Uterus (tissue), 2 donors: Measurements from ENCODE around the gene TMEM201.

Experiments
- POLR2A ChIP-seq, 2 donors: fragments of 450-650 bp; IDR thresholded peaks; one replicate each; pipeline ENCODE4 v1.6.1; 2016; ENCODE audit warnings: antibody characterized with exemption in 2 of 2, mild to moderate bottlenecking in 1 of 2, moderate library complexity in 1 of 2
- TF ChIP-seq, protein P1 (sequence below), 4 experiments: fragments of 200-600 bp in 2 of 4; fragments of 450-650 bp in 2 of 4; sonication (generic) in 2 of 4; IDR thresholded peaks; one replicate each; pipeline ENCODE4 v1.5.1; 2016 to 2019; ENCODE audit warnings: antibody characterized with exemption in 4 of 4, mild to moderate bottlenecking in 2 of 4, moderate library complexity in 1 of 4

DNA sequence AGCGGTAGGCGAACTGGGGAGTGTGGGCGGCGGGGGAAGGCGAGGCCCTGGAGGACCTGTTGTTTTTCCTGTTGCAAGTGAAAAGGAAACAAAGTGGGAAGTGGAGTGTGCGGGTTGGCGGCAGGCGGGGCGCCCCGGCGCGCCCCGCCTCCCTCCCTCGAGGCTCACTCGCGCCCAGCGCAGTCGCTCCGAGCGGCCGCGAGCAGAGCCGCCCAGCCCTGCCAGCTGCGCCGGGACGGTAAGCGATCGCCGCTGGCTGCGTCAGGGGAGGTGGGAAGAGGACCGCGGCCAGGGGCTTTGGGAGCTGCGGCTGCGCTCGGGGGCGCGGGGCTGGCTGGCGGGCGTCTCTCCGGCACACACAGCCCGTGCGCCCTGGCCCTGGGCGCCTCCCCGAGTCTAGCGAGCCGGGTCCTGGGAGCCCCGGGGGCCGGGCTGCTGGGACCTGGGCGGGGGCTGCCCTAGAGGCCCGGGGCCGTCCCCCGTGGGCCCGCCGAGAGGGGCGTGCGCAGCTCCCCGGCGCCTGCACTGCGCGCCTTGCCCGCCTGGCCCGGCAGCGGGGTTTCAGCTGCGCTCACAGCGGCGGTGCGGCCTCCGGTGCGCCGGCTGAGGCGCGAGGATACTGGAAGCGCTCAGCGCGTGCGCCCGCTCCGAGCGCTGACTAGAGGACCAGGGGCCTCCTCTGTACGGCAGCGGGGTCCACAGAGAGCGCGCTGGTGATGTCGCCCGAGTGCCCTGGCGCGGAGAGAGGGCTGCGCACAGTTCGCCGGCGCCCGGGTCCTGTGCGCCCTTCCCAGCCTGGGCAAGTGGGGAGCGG, 63.1 kb downstream of the TMEM201 start, which contains the start of gene PIK3CD:
- TF ChIP-seq, protein P1, sequence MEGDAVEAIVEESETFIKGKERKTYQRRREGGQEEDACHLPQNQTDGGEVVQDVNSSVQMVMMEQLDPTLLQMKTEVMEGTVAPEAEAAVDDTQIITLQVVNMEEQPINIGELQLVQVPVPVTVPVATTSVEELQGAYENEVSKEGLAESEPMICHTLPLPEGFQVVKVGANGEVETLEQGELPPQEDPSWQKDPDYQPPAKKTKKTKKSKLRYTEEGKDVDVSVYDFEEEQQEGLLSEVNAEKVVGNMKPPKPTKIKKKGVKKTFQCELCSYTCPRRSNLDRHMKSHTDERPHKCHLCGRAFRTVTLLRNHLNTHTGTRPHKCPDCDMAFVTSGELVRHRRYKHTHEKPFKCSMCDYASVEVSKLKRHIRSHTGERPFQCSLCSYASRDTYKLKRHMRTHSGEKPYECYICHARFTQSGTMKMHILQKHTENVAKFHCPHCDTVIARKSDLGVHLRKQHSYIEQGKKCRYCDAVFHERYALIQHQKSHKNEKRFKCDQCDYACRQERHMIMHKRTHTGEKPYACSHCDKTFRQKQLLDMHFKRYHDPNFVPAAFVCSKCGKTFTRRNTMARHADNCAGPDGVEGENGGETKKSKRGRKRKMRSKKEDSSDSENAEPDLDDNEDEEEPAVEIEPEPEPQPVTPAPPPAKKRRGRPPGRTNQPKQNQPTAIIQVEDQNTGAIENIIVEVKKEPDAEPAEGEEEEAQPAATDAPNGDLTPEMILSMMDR (IDR thresholded peaks at IDR 0.05), result no peak
- TF ChIP-seq POLR2A (IDR thresholded peaks at IDR 0.05), result no peak
